Measurements from ENCODE around the gene SETX.

The SETX gene

DNA sequence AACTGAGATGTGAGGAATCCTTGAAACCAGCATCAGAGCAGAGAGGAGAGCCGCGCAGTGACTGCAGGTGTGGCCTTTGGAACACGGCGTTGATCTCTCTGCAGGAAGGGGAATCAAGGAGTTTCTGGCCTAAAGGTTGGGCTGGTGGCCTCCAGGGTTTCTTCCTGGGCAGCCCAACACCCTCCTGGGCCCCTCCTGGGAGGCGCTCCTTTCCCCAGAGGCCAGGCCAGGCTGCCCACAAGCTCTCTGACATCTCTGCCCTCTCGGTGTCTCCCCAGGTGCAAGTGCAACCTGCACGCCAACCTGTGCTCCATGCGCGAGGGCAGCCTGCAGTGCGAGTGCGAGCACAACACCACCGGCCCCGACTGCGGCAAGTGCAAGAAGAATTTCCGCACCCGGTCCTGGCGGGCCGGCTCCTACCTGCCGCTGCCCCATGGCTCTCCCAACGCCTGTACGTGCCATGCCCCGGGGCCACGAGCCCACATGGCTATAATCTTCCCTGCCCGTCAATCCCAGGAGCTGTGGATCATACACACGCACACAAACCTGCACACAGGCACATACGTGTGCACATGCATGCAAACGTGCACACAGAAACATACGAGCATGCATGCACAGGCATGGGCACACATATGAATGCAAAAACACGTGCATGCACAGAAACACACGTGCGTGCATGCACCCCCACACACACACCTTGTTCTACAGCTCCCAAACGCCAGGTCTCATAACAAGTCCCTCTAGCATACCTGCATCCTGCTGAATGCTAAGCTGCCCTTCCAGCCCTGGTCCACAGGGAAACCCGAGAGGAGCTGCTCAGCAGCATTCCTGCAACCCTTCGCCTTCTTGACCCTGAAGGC, 128.0 kb downstream of the SETX start:
- no peak for DNase-seq (ENCODE audit: extremely low read depth in 1 of 2, low read depth in 1 of 2)

DNA sequence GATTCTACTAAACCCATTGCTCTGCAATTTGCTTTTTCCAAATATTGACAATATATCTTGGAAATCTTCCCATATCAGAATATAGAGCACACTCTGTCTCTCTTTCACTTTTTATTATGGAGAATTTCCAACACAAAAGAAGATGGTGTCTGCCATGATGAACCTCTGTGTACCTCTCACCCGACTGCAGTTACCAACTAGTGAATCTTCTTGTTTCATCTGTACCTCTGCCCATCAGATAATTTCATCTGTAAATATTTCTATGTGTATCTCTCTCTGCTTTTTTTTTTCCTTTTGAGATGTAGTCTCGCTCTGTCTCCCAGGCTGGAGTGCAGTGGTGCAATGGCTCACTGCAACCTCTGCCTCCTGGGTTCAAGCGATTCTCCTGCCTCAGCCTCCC, 130.1 kb downstream of the SETX start:
- no peak for DNase-seq (ENCODE audit: extremely low read depth in 1 of 2, low read depth in 1 of 2)

DNA sequence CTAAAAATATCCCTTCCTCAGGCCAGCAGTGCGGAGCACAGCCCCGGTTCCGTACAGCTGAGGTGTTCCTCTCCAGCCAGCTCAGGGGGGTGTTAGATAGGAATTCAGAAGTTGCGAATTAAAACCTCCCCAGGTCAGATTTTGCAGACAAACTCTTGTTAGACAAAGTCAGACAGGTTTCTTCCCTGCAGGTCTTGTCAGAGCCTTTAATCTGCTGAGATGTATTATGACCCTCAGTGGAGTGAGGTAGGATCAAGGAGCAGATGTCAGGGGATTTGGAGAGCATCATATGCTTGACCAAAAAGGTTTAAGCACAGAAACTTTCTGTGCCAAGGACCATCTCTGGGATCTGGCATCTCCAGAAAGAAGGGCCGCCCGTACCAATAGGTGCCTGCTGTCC, 132.8 kb downstream of the SETX start:
- DNase-seq (ENCODE audit: extremely low read depth in 1 of 2, low read depth in 1 of 2): no peak

DNA sequence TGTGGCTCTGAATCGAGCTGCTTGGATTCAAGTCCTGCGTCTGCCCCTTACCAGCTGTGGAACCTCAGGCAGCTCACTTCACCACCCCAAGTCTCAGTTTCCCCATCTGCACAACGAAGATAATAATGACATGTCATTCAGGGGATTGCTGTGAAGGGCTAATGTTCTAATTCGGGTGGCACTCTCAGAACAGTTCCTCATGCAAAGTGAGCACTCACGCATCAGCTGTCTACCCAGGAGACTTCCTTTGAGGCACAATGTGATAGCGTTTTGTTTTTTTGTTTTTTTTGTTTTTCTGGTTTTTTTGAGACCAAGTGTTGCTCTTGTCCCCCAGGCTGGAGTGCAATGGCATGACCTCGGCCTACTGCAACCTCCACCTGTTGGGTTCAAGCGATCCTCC, 136.6 kb downstream of the SETX start:
- no peak for DNase-seq (ENCODE audit: extremely low read depth in 1 of 2, low read depth in 1 of 2)

DNA sequence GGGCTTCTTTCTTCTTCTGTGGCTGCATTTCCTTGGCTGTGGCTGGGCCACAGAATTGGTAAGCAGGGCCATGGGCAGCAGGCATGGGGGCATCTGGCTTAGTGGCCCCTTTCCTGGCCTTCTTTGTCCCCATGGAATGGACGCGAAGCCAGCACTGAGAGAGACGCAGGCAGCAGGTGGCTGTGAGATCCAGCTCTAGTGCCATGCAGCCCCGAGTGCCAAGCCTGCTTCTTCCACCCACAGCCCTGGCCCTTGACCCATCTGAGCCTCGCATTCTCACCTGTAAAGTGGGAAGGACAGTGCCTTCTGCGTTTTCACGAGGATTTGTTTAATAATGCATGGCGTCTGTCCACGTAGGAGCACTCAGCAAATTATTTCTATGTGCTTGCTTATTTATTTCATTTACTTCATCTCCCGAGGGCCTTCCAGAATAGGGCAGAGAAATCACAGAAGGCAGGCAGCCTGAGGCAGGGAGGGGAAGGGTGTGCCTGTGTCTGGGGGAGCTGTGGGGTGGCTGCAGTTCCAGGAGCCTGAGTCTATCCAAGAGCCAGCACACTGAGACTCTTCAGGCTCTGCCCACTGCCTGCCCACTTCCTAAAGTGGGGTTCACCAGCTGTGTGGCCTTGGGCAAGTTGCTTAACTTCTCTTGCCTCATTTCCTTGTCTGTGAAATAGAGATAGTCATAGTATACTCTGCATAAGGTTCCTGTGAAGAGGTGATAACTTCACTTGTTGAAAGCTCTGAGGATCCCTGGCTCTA, 137.7 kb downstream of the SETX start:
- no peak for DNase-seq (ENCODE audit: extremely low read depth in 1 of 2, low read depth in 1 of 2)

DNA sequence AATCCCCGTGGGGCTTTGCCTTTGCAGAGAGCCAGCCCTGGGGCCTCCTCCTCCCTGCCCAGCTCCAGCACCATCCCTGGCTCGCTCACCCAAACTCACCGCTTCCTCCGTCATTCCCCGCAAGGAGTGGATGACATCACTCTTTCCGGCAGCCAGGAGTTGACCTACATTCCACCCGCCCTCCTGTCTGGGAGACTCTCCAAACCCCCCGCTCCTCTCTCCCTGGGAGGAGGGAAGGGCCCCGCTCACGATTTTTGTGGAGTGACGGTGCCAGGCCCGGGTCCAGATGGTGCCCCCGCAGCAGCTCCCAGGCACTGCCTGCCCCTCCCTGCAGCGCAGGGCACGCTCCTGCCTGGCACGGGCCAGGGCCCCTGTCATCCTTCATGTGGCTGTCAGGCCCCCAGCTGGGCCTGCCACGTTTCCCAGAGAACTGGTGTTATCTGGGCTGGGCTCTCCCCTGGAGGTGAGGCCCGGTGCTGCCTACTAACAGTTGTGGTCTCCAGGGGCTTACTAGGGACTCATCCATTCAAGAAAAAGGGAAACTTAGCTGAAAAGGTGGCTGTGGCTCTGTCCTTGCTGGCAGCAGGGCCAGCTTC, 140.7 kb downstream of the SETX start:
- DNase-seq (ENCODE audit: extremely low read depth in 1 of 2, low read depth in 1 of 2): no peak

DNA sequence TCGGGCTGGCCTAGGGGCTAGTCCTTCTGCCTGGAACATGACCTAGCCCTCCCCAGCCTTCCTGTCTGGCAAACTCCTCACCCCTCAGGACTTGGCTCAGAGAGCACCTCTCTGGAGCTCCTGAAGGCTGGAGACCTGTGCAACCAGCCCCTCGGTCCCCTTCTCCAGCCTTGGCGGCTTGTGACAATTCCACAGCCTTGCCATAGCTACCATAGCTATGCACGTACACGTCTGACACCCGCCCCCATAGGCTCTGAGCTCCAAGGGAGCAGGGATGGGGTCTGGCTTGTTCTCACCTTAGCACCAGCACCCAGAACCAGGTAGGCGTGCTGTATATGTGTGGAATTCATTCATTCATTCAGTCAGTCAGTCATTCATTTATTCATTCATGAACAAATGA, 143.2 kb downstream of the SETX start:
- DNase-seq (ENCODE audit: extremely low read depth in 1 of 2, low read depth in 1 of 2): no peak
